Gastrocnemius medialis (tissue), 4 donors: ENCODE results near the gene ALDH1A3. TPM values are rescaled to one million over a fixed set of nuclear protein-coding genes. Genes with fewer than 3 reads are reported as not detected.

Experiments used
- ATAC-seq, 2 donors: fragments of 150-250 bp; one replicate each; pipeline ENCODE4 v1.9.1; 2016
- DNase-seq, 2 donors: peaks; one replicate each; pipeline ENCODE4 v3.0.0-alpha.2; 2019
- H3K27ac ChIP-seq, 4 donors: fragments of 200-600 bp; sonication (generic); 1 replicate in 1 of 4; 2 replicates in 3 of 4; pipeline ENCODE4 v1.5.1; 2016 to 2018; ENCODE audit warnings: mild to moderate bottlenecking in 2 of 4, moderate library complexity in 1 of 4
- H3K27me3 ChIP-seq, 3 donors: fragments of 200-600 bp; sonication (generic) in 2 of 3; 1 replicate in 1 of 3; 2 replicates in 2 of 3; pipeline versions ENCODE4 v1.5.1 to v1.6.0; 2016 to 2019; ENCODE audit warnings: mild to moderate bottlenecking in 1 of 3, moderate library complexity in 1 of 3
- H3K36me3 ChIP-seq, 2 donors: fragments of 200-600 bp; sonication (generic) in 1 of 2; one replicate each; pipeline ENCODE4 v1.5.1; 2017 to 2018
- H3K4me1 ChIP-seq, 2 donors: fragments of 200-600 bp; sonication (generic) in 1 of 2; one replicate each; pipeline ENCODE4 v1.5.1; 2016 to 2017; ENCODE audit warnings: mild to moderate bottlenecking in 2 of 2
- H3K4me3 ChIP-seq, 4 donors: fragments of 200-600 bp; sonication (generic) in 3 of 4; 1 replicate in 1 of 4; 2 replicates in 3 of 4; pipeline ENCODE4 v1.5.1; 2016 to 2019; ENCODE audit warnings: mild to moderate bottlenecking in 2 of 4
- H3K9me3 ChIP-seq, 3 donors: fragments of 200-600 bp; sonication (generic) in 2 of 3; 1 replicate in 1 of 3; 2 replicates in 2 of 3; pipeline ENCODE4 v1.5.1; 2016 to 2019
- POLR2A ChIP-seq, 2 donors: fragments of 450-650 bp; IDR thresholded peaks; one replicate each; pipeline ENCODE4 v1.6.1; 2017; ENCODE audit warnings: antibody characterized with exemption in 2 of 2, mild to moderate bottlenecking in 2 of 2, moderate library complexity in 2 of 2
- in situ Hi-C, 4 donors: fragments of 200-750 bp; cut with MboI; loops; one replicate each; pipeline versions ENCODE4 v1.15.0 to v1.8.0; 2017; ENCODE audit warnings: low sequenced_read_pairs in 4 of 4
- intact Hi-C: fragments of 100-400 bp; cut with DNase I; formaldehyde crosslinking; loops from one replicate; pipeline ENCODE4 v1.15.1; 2023; ENCODE audit warnings: low total_unique reads
- total RNA-seq, 4 donors: library from RNA; depleted of rRNA; stranded (reverse); fragments of >200 nt; gene quantifications; one replicate each; pipeline versions ENCODE4 v1.1.0 to v1.2.3, GENCODE V29; 2016
- TF ChIP-seq, protein P1 (sequence below), 5 experiments: fragments of 450-650 bp in 3 of 5; fragments of 200-600 bp in 2 of 5; sonication (generic) in 2 of 5; IDR thresholded peaks in 4 of 5; conservative IDR thresholded peaks in 1 of 5; 1 replicate in 4 of 5; 2 replicates in 1 of 5; pipeline ENCODE4 v1.5.1; 2016 to 2019; ENCODE audit warnings: antibody characterized with exemption in 5 of 5, mild to moderate bottlenecking in 3 of 5, moderate library complexity in 3 of 5

The ALDH1A3 gene
- total RNA-seq, 4 donors from 2014 or later, result 5.8 to 33.9 (median 15.1) TPM

- no peak for DNase-seq
- H3K27me3 ChIP-seq, result peaks cover 7 to 18% (median 14%) of the 10 kb centered on the region in 3 donors
- H3K9me3 ChIP-seq, result no peaks in the 10 kb centered on the region
- intact Hi-C loops, result loop anchor here (10.0 kb wide), 1 partner anchor 57 kb away; the partner anchor contains the start of gene LRRK1
- no peak overlapping the region for H3K4me3 ChIP-seq
- TF ChIP-seq POLR2A (IDR thresholded peaks at IDR 0.05), result no peak
- TF ChIP-seq, protein P1, sequence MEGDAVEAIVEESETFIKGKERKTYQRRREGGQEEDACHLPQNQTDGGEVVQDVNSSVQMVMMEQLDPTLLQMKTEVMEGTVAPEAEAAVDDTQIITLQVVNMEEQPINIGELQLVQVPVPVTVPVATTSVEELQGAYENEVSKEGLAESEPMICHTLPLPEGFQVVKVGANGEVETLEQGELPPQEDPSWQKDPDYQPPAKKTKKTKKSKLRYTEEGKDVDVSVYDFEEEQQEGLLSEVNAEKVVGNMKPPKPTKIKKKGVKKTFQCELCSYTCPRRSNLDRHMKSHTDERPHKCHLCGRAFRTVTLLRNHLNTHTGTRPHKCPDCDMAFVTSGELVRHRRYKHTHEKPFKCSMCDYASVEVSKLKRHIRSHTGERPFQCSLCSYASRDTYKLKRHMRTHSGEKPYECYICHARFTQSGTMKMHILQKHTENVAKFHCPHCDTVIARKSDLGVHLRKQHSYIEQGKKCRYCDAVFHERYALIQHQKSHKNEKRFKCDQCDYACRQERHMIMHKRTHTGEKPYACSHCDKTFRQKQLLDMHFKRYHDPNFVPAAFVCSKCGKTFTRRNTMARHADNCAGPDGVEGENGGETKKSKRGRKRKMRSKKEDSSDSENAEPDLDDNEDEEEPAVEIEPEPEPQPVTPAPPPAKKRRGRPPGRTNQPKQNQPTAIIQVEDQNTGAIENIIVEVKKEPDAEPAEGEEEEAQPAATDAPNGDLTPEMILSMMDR (IDR thresholded peaks at IDR 0.05 in 4 of 5, conservative IDR thresholded peaks at IDR 0.05 in 1 of 5), result no peak
- no peaks in the 10 kb centered on the region for H3K36me3 ChIP-seq
- no peak overlapping the region for H3K27ac ChIP-seq
- in situ Hi-C loops, result no loop called here
- no peaks in the 10 kb centered on the region for H3K4me1 ChIP-seq
- ATAC-seq, result no peak
Measured at GRCh38 chr15:100858294-100858693, 21.3 kb upstream of the ALDH1A3 start.

- TF ChIP-seq, protein P1 (IDR thresholded peaks at IDR 0.05 in 4 of 5, conservative IDR thresholded peaks at IDR 0.05 in 1 of 5), result no peak
- TF ChIP-seq POLR2A (IDR thresholded peaks at IDR 0.05), result no peak
- intact Hi-C loops (loop anchor here (10.0 kb wide), 2 partner anchors 55 to 145 kb away; partner anchors contain the start of gene LRRK1), in situ Hi-C loops (loop anchor here in 2 of 4 donors (5.0 to 10.0 kb wide), 2 partner anchors 215 to 233 kb away; no protein-coding TSS in a partner anchor)
- DNase-seq (no peak), ATAC-seq (no peak)
- Histone ChIP-seq H3K4me3 (no peak overlapping the region), H3K36me3 (no peaks in the 10 kb centered on the region), H3K4me1 (no peaks in the 10 kb centered on the region), H3K27ac (no peak overlapping the region), H3K27me3 (peaks cover 7 to 18% (median 14%) of the 10 kb centered on the region in 3 donors), H3K9me3 (no peaks in the 10 kb centered on the region)
Measured at GRCh38 chr15:100859970-100860828, 19.4 kb upstream of the ALDH1A3 start.

DNA sequence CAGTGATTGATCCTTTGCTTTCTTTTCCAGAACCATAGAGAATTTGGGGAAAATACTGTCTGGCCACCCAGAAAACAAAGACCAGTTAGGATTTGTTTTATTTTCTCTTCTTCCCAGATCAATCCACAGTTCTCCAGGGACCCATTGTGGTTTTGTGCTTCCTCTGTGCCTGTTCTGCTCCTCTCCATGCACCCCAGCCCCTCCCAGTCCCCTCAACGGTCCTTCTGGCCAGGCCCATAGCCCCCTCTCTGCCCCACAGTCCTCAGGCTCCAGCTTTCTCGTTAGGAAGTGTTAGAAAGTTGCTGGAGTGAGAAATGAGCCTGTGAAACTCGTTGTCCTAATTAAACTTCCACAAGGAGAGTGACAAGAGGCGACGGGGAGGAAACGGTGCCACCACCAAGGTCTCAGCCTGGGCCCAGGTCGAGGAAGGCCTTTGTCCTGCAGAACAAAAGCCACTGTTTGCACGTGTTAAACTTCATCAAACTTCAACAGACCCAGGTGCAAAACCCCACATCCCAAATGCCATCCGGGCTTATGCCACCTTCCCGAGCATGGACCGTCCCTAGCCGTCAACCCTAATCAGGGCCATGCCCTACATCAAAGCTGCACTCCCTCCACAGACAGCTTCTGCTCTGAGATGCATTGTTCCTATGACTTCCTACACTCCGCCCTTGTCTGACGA is 18.7 kb upstream of the ALDH1A3 start:
- intact Hi-C loops, result loop anchor here (10.0 kb wide), 1 partner anchor 144 kb away; no protein-coding TSS in a partner anchor

GRCh38 chr15:100861511-100861991 is 18.1 kb upstream of the ALDH1A3 start:
- H3K9me3 ChIP-seq, result no peaks in the 10 kb centered on the region
- ATAC-seq (peak in 1 of 2 donors; percentile 53), DNase-seq (peak in 1 of 2 donors; percentile 58)
- intact Hi-C loops (loop anchor here (10.0 kb wide), 1 partner anchor 143 kb away; no protein-coding TSS in a partner anchor), in situ Hi-C loops (loop anchor here in 2 of 4 donors (5.0 to 10.0 kb wide), 2 partner anchors 217 to 234 kb away; no protein-coding TSS in a partner anchor)
- H3K4me1 ChIP-seq, result no peaks in the 10 kb centered on the region
- peaks cover 7 to 18% (median 14%) of the 10 kb centered on the region in 3 donors for H3K27me3 ChIP-seq
- TF ChIP-seq, protein P1 (IDR thresholded peaks at IDR 0.05 in 4 of 5, conservative IDR thresholded peaks at IDR 0.05 in 1 of 5), result no peak
- TF ChIP-seq POLR2A (IDR thresholded peaks at IDR 0.05), result no peak
- no peak overlapping the region for H3K4me3 ChIP-seq
- peak overlapping the region in 1 of 4 donors; percentile 16 for H3K27ac ChIP-seq
- H3K36me3 ChIP-seq, result no peaks in the 10 kb centered on the region

More for the DNA sequence above, 18.7 kb upstream of the ALDH1A3 start:
- H3K27ac ChIP-seq, result no peak overlapping the region
- no peaks in the 10 kb centered on the region for H3K9me3 ChIP-seq
- DNase-seq, result no peak
- H3K36me3 ChIP-seq, result no peaks in the 10 kb centered on the region
- no peaks in the 10 kb centered on the region for H3K4me1 ChIP-seq
- TF ChIP-seq POLR2A (IDR thresholded peaks at IDR 0.05), result no peak
- TF ChIP-seq, protein P1 (IDR thresholded peaks at IDR 0.05 in 4 of 5, conservative IDR thresholded peaks at IDR 0.05 in 1 of 5), result no peak
- H3K4me3 ChIP-seq, result no peak overlapping the region
- H3K27me3 ChIP-seq, result peaks cover 7 to 18% (median 14%) of the 10 kb centered on the region in 3 donors
- ATAC-seq, result no peak
- in situ Hi-C loops, result loop anchor here in 2 of 4 donors (5.0 to 10.0 kb wide), 2 partner anchors 216 to 234 kb away; no protein-coding TSS in a partner anchor
